SK-N-SH (cell line): Measurements from ENCODE around the gene SLC25A25. TPM values are rescaled to one million over a fixed set of nuclear protein-coding genes. Genes with fewer than 3 reads are reported as not detected.

Experiments
- CTCF ChIA-PET: fragments of 300-600, 350-600 bp; formaldehyde crosslinking; extraction: SDS; loops from one replicate; lab custom pipeline; 2021; lab: Yijun Ruan, JAX
- POLR2A ChIA-PET: fragments of 350-600 bp; sonication (Branson Sonifier 250); formaldehyde crosslinking; extraction: SDS; loops from one replicate; lab custom pipeline; 2020; ENCODE audit warnings: antibody characterized with exemption, inconsistent platforms; lab: Yijun Ruan, JAX
- DNase-seq: peaks from one replicate; pipeline ENCODE4 v3.0.0; 2012
- H2AFZ ChIP-seq: fragments of 200-600 bp; sonication (generic); 2 replicates; pipeline ENCODE4 v1.8.1; 2016; ENCODE audit warnings: antibody characterized with exemption, mild to moderate bottlenecking, low read depth
- H3F3A ChIP-seq: fragments of 200-600 bp; sonication (generic); replicated peaks from 2 replicates; pipeline ENCODE3; 2016; ENCODE audit warnings: antibody characterized with exemption, mild to moderate bottlenecking; ENCODE audit not compliant: insufficient read depth
- H3K27ac ChIP-seq, 2 experiments: fragments of 200-500 bp in 1 of 2; fragments of 200-600 bp in 1 of 2; sonication (Bioruptor generic) in 1 of 2; sonication (generic), shearing (Covaris generic) in 1 of 2; 2 replicates each; pipeline versions ENCODE4 v1.5.1 to v1.6.1; 2014 to 2016; ENCODE audit warnings: low read depth in 2 of 2, inconsistent platforms in 1 of 2, low read length in 1 of 2, mild to moderate bottlenecking in 1 of 2, mixed read lengths in 1 of 2
- H3K27me3 ChIP-seq: fragments of 200-600 bp; sonication (generic), shearing (Covaris generic); 2 replicates; pipeline ENCODE4 v1.6.1; 2016; ENCODE audit warnings: mixed run types; ENCODE audit not compliant: insufficient read depth
- H3K36me3 ChIP-seq, 2 experiments: fragments of 200-500 bp in 1 of 2; fragments of 200-600 bp in 1 of 2; sonication (Bioruptor generic) in 1 of 2; sonication (generic) in 1 of 2; replicated peaks in 1 of 2; 2 replicates each; pipeline versions ENCODE3 to v1.5.1; 2014 to 2016; ENCODE audit warnings: low read length in 1 of 2, mild to moderate bottlenecking in 1 of 2; ENCODE audit not compliant: insufficient read depth in 2 of 2, control insufficient read depth in 1 of 2
- H3K4me1 ChIP-seq, 2 experiments: fragments of 200-500 bp in 1 of 2; fragments of 200-600 bp in 1 of 2; sonication (Bioruptor generic) in 1 of 2; sonication (generic), shearing (Covaris generic) in 1 of 2; 2 replicates each; pipeline versions ENCODE4 v1.5.1 to v1.6.1; 2014 to 2016; ENCODE audit warnings: low read depth in 1 of 2, low read length in 1 of 2, mixed run types in 1 of 2; ENCODE audit not compliant: insufficient read depth in 2 of 2, control insufficient read depth in 1 of 2
- H3K4me2 ChIP-seq: fragments of 200-600 bp; sonication (generic), shearing (Covaris generic); 2 replicates; pipeline ENCODE4 v1.6.1; 2017; ENCODE audit warnings: mixed run types
- H3K4me3 ChIP-seq, 2 experiments: fragments of 200-500 bp in 1 of 2; fragments of 200-600 bp in 1 of 2; sonication (Bioruptor generic) in 1 of 2; sonication (generic), shearing (Covaris generic) in 1 of 2; 2 replicates each; pipeline versions ENCODE4 v1.5.1 to v1.8.1; 2014 to 2016; ENCODE audit warnings: low read depth in 2 of 2, inconsistent platforms in 1 of 2, low read length in 1 of 2, mild to moderate bottlenecking in 1 of 2, mixed read lengths in 1 of 2, moderate library complexity in 1 of 2
- H3K79me2 ChIP-seq: fragments of 200-600 bp; sonication (generic); 2 replicates; pipeline ENCODE4 v1.8.1; 2017; ENCODE audit warnings: mild to moderate bottlenecking; ENCODE audit not compliant: insufficient read depth
- H3K9ac ChIP-seq: fragments of 200-600 bp; sonication (generic); 2 replicates; pipeline ENCODE4 v1.6.1; 2017; ENCODE audit warnings: mixed run types
- H3K9me2 ChIP-seq: fragments of 200-600 bp; sonication (generic); 2 replicates; pipeline ENCODE4 v1.6.1; 2017; ENCODE audit warnings: mixed run types
- H3K9me3 ChIP-seq: fragments of 200-600 bp; sonication (generic); 2 replicates; pipeline ENCODE4 v1.6.1; 2017; ENCODE audit warnings: mixed run types, mild to moderate bottlenecking, moderate library complexity
- H4K20me1 ChIP-seq: fragments of 200-600 bp; sonication (generic); 2 replicates; pipeline ENCODE4 v1.6.1; 2017; ENCODE audit warnings: mild to moderate bottlenecking, mixed run types; ENCODE audit not compliant: insufficient read depth
- CHD2 ChIP-seq: fragments of 150-350 bp; IDR thresholded peaks from 2 replicates; pipeline ENCODE4 v1.6.1; 2018; ENCODE audit warnings: low read length; ENCODE audit not compliant: partially characterized antibody
- ELF1 ChIP-seq: IDR thresholded peaks from 2 replicates; pipeline ENCODE4 v1.4.0; 2012
- FOXJ3 ChIP-seq: sonication (generic); formaldehyde crosslinking; IDR thresholded peaks from 2 replicates; pipeline ENCODE4 v1.5.1; 2020; ENCODE audit warnings: mild to moderate bottlenecking, missing genetic modification reagents
- MXI1 ChIP-seq: IDR thresholded peaks from 2 replicates; pipeline ENCODE4 v1.6.1; 2012; ENCODE audit warnings: mild to moderate bottlenecking, low read depth, low read length, improper control_type of control experiment
- NFIC ChIP-seq: IDR thresholded peaks from 2 replicates; pipeline ENCODE4 v1.4.0; 2012; ENCODE audit warnings: borderline replicate concordance
- RAD21 ChIP-seq: IDR thresholded peaks from 2 replicates; pipeline ENCODE4 v1.6.1; 2012; ENCODE audit warnings: mild to moderate bottlenecking, low read length
- RCOR1 ChIP-seq: fragments of 150-350 bp; IDR thresholded peaks from 2 replicates; pipeline ENCODE4 v1.6.1; 2017; ENCODE audit warnings: antibody characterized with exemption, low read length
- SIN3A ChIP-seq: IDR thresholded peaks from 2 replicates; pipeline ENCODE4 v1.6.1; 2012; ENCODE audit warnings: low read depth, mild to moderate bottlenecking, low read length, moderate library complexity, borderline replicate concordance
- SMC3 ChIP-seq: IDR thresholded peaks from 2 replicates; pipeline ENCODE4 v1.6.1; 2012; ENCODE audit warnings: low read depth, low read length, improper control_type of control experiment
- YY1 ChIP-seq: IDR thresholded peaks from 2 replicates; pipeline ENCODE4 v1.4.0; 2012; ENCODE audit warnings: low read depth, mild to moderate bottlenecking
- WGBS: methylation state at CpG from one replicate; pipeline ENCODE4 v1.1.6; 2017; ENCODE audit warnings: low lambda C conversion rate; 5-methylcytosine and 5-hydroxymethylcytosine counted together
- polyA plus RNA-seq, 3 experiments: library from polyadenylated mRNA; depleted of rRNA; stranded (reverse); fragments of >200 nt; gene quantifications; 2 replicates each; pipeline ENCODE4 v1.2.3, GENCODE V29; 2012
- TF ChIP-seq, protein P1 (sequence below): IDR thresholded peaks from 2 replicates; pipeline ENCODE4; 2012
- TF ChIP-seq, protein P2 (sequence below): fragments of 150-350 bp; IDR thresholded peaks from 2 replicates; pipeline ENCODE4 v1.6.1; 2016; ENCODE audit warnings: mild to moderate bottlenecking, low read depth, low read length
- TF ChIP-seq, protein P3 (sequence below): IDR thresholded peaks from 2 replicates; pipeline ENCODE4 v1.6.1; 2012; ENCODE audit warnings: mild to moderate bottlenecking, low read depth, low read length, moderate library complexity
- TF ChIP-seq, protein P4 (sequence below): fragments of 200-600 bp; sonication (generic); IDR thresholded peaks from 2 replicates; pipeline ENCODE4 v1.6.1; 2017; ENCODE audit warnings: antibody characterized with exemption, mild to moderate bottlenecking, moderate library complexity

The SLC25A25 gene
- polyA plus RNA-seq, 1 of the 3 experiments (the other 2 are of a cell fraction) = 12.1 TPM

DNA sequence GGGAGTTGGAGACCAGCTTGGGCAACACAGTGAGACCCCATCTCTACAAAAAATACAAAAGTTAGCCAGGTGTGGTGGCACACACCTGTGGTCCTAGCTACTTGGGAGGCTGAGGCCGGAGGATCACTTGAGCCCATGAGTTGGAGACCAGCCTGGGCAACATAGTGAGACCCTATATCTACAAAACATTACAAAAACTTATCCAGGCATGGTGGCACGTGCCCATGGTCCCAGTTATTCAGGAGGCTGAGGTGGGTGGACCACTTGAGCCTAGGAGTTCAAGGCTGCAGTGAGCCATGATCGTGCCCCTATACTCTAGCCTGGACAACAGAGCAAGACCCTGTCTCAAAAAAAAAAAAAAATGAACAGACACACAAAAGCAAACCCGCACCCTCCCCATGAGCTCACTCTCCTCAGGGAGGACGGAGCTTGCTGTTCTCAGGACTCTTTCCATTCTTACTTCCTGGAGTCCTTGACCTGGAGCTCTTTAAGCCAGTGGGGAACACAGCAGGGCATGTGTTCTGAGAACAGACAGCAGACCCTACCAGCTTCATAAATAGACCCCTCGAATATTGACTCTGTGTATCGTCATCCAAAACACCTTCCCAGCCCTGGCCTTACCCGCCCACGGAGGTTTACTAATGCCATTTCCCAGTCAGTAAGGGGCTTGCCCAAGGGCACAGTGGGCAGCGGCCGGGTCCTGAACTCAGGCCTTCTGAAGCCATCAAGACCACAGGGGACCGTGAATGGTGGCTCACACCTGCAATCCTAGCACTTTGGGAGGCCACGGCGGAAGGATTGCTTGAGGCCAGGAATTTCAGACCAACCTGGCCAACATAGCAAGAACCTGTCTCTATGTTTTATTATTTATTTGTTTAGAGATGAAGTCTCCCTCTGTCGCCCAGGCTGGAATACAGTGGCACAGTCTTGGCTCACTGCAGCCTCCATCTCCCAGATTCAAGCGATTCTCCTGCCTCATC lies 48.4 kb downstream of the SLC25A25 start (continued):
- TF ChIP-seq, protein P1, sequence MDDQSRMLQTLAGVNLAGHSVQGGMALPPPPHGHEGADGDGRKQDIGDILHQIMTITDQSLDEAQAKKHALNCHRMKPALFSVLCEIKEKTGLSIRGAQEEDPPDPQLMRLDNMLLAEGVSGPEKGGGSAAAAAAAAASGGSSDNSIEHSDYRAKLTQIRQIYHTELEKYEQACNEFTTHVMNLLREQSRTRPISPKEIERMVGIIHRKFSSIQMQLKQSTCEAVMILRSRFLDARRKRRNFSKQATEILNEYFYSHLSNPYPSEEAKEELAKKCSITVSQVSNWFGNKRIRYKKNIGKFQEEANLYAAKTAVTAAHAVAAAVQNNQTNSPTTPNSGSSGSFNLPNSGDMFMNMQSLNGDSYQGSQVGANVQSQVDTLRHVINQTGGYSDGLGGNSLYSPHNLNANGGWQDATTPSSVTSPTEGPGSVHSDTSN = no peak
- TF ChIP-seq, protein P2, sequence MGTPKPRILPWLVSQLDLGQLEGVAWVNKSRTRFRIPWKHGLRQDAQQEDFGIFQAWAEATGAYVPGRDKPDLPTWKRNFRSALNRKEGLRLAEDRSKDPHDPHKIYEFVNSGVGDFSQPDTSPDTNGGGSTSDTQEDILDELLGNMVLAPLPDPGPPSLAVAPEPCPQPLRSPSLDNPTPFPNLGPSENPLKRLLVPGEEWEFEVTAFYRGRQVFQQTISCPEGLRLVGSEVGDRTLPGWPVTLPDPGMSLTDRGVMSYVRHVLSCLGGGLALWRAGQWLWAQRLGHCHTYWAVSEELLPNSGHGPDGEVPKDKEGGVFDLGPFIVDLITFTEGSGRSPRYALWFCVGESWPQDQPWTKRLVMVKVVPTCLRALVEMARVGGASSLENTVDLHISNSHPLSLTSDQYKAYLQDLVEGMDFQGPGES = no peak
- TF ChIP-seq CHD2 (no peak), NFIC (no peak)

DNA sequence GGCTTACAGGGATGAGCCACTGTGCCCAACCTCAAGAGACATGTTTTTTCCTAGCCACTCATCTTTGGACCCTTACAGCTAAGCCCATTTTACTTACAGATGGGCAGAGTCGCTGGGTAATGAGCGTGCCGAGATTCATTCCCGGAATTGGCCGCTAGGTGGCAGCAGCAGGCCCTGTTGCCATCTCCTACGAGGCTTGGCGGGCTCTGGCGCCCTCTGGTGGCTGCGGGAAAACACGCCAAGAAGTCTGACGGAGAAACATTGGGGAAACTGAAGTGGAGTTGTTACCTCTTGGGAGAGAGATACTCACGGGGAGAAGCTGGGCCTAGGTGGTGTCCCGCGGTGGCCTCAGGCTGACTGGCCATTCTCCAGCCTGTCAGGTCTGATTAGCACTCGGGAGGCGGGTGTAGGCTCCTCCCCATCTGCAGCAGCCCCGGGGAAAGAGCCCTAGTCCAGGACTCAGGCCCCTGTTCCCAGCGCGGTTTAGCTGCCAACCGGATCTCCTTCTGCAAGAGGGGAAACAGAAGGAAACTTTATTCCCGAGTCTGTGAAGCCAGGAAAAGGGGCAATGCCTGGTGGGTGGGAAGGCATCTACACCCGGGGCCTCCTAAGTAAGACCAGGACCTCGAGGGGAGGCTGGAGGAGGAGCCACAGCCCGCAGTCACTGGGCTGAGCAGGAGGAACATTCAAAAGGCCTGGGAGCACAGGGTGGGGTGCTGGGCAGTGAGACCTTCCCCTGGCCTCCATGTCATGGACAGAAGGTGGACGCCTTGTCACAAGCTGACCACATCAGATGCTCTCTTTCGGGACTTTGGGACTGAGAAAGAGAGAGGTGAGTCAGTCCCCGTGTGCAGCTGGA lies 49.8 kb downstream of the SLC25A25 start:
- H4K20me1 ChIP-seq = no peaks in the 10 kb centered on the region
- no peak overlapping the region for H3K9ac ChIP-seq
- no peaks in the 10 kb centered on the region for H3K9me3 ChIP-seq
- peak overlapping the region; percentile 40; the same call in 1 of the 2 replicates for H3K4me2 ChIP-seq
- DNase-seq = peak; percentile 91
- no peaks in the 10 kb centered on the region for H3K9me2 ChIP-seq
- ChIA-PET POLR2A (interaction anchor here (1.1 to 1.3 kb wide), 2 partner anchors 11 to 145 kb away, joined by 3 read pairs; no protein-coding TSS in a partner anchor), CTCF (interaction anchor here (0.6 to 6.5 kb wide), 77 partner anchors 8 to 377 kb away, joined by 3 to 246 read pairs (median 4); partner anchors contain the start of genes BBLN, DPM2, EEIG1 and ENG)
- H3K36me3 ChIP-seq = peaks cover 0 to 15% of the 10 kb centered on the region in 2 experiments
- H3K27ac ChIP-seq = no peak overlapping the region
- peak overlapping the region; percentile 71; the same call in 1 of the 2 replicates for H2AFZ ChIP-seq
- H3K4me3 ChIP-seq = peak overlapping the region in 1 of 2 experiments; percentile 42; a peak in 1 of 4 replicates
- peaks cover 4 to 7% of the 10 kb centered on the region in 2 experiments; a peak in 1 of 4 replicates for H3K4me1 ChIP-seq
- H3F3A ChIP-seq = no peaks in the 10 kb centered on the region
- 0 out of 2 replicates have a peak, but pooled peaks have one; percentile 40 for TF ChIP-seq FOXJ3 (CRISPR knock-in tag)
- TF ChIP-seq, protein P3, sequence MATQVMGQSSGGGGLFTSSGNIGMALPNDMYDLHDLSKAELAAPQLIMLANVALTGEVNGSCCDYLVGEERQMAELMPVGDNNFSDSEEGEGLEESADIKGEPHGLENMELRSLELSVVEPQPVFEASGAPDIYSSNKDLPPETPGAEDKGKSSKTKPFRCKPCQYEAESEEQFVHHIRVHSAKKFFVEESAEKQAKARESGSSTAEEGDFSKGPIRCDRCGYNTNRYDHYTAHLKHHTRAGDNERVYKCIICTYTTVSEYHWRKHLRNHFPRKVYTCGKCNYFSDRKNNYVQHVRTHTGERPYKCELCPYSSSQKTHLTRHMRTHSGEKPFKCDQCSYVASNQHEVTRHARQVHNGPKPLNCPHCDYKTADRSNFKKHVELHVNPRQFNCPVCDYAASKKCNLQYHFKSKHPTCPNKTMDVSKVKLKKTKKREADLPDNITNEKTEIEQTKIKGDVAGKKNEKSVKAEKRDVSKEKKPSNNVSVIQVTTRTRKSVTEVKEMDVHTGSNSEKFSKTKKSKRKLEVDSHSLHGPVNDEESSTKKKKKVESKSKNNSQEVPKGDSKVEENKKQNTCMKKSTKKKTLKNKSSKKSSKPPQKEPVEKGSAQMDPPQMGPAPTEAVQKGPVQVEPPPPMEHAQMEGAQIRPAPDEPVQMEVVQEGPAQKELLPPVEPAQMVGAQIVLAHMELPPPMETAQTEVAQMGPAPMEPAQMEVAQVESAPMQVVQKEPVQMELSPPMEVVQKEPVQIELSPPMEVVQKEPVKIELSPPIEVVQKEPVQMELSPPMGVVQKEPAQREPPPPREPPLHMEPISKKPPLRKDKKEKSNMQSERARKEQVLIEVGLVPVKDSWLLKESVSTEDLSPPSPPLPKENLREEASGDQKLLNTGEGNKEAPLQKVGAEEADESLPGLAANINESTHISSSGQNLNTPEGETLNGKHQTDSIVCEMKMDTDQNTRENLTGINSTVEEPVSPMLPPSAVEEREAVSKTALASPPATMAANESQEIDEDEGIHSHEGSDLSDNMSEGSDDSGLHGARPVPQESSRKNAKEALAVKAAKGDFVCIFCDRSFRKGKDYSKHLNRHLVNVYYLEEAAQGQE = no peak
- no peak for TF ChIP-seq MXI1
- TF ChIP-seq ELF1 = no peak
- TF ChIP-seq RAD21 = peak; percentile 92
- TF ChIP-seq SMC3 = peak; percentile 96
- peak; percentile 56 for TF ChIP-seq RCOR1
- TF ChIP-seq, protein P4, sequence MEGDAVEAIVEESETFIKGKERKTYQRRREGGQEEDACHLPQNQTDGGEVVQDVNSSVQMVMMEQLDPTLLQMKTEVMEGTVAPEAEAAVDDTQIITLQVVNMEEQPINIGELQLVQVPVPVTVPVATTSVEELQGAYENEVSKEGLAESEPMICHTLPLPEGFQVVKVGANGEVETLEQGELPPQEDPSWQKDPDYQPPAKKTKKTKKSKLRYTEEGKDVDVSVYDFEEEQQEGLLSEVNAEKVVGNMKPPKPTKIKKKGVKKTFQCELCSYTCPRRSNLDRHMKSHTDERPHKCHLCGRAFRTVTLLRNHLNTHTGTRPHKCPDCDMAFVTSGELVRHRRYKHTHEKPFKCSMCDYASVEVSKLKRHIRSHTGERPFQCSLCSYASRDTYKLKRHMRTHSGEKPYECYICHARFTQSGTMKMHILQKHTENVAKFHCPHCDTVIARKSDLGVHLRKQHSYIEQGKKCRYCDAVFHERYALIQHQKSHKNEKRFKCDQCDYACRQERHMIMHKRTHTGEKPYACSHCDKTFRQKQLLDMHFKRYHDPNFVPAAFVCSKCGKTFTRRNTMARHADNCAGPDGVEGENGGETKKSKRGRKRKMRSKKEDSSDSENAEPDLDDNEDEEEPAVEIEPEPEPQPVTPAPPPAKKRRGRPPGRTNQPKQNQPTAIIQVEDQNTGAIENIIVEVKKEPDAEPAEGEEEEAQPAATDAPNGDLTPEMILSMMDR = peak; percentile 100
- TF ChIP-seq YY1 = 0 out of 2 replicates have a peak, but pooled peaks have one; percentile 35
- TF ChIP-seq CHD2 = peak; percentile 69
- TF ChIP-seq SIN3A = peak; percentile 54; the same call in 1 of the 2 replicates
- no peaks in the 10 kb centered on the region for H3K27me3 ChIP-seq
- H3K79me2 ChIP-seq = no peaks in the 10 kb centered on the region
- 13% methylated on average over 20 of the region's 27 CpGs for WGBS
